HG03460 (cell line): ENCODE results near the gene METTL3.

Source experiments
- ATAC-seq: cut with Tn5 transposase; IDR thresholded peaks from one replicate; pipeline ENCODE4 v1.9.1; 2021; ENCODE audit not compliant: unreplicated experiment

METTL3 gene

GRCh38 chr14:21476925-21477681, 34.0 kb downstream of the METTL3 start, which contains the start of the genes RAB2B and TOX4:
RAB2B (minus strand) TSS chr14:21476959; CDS start chr14:21476872, 87 bp downstream.
TOX4 (plus strand) TSS chr14:21477195; CDS start chr14:21477279, 84 bp downstream.
- peak; percentile 99 for ATAC-seq

- ATAC-seq = peak; percentile 28
Measured at GRCh38 chr14:21476523-21476924, 34.6 kb downstream of the METTL3 start.

- no peak for ATAC-seq
Measured at GRCh38 chr14:21475767-21476522, 35.2 kb downstream of the METTL3 start.

- no peak for ATAC-seq
Measured at GRCh38 chr14:21467616-21468015, 43.5 kb downstream of the METTL3 start.

- ATAC-seq = peak; percentile 97
Measured at GRCh38 chr14:21455912-21456667, 55.0 kb downstream of the METTL3 start, which contains the start of gene CHD8. CHD8 (minus strand) TSS chr14:21456123; CDS start chr14:21431643, 24,480 bp downstream.

GRCh38 chr14:21455592-21455911, 55.6 kb downstream of the METTL3 start:
- ATAC-seq = peak; percentile 28

- ATAC-seq = no peak
Measured at GRCh38 chr14:21454843-21455544, 56.1 kb downstream of the METTL3 start.

GRCh38 chr14:21449899-21450216, 61.3 kb downstream of the METTL3 start:
- ATAC-seq = no peak
